ENCODE results near the gene MCUR1.
"Not testable (repeated sequence)": the region's sequence is repeated elsewhere in the genome, so short reads cannot be mapped to it uniquely, and the experiment has no call there.

Gene MCUR1

GRCh38 chr6:13788820-13789219 lies 25.5 kb downstream of the MCUR1 start:
- Histone ChIP-seq H3K4me1 (ENCODE audit: insufficient read depth, low read length) (peaks cover 12% of the 10 kb centered on the region), H3K27me3 (ENCODE audit: insufficient read depth, low read length) (no peaks in the 10 kb centered on the region), H3K36me3 (ENCODE audit: insufficient read depth, low read length) (peaks cover 24% of the 10 kb centered on the region), H3K9me3 (ENCODE audit: low read length) (no peaks in the 10 kb centered on the region), H3K4me3 (ENCODE audit: low read length) (no peak overlapping the region), H2AFZ (ENCODE audit: low read depth, low read length) (no peak overlapping the region)

GRCh38 chr6:13787137-13787536 lies 27.2 kb downstream of the MCUR1 start:
- Histone ChIP-seq H2AFZ (ENCODE audit: low read depth, low read length) (peak overlapping the region; percentile 64), H3K27me3 (ENCODE audit: insufficient read depth, low read length) (no peaks in the 10 kb centered on the region), H3K9me3 (ENCODE audit: low read length) (no peaks in the 10 kb centered on the region), H3K4me1 (ENCODE audit: insufficient read depth, low read length) (peaks cover 12% of the 10 kb centered on the region), H3K4me3 (ENCODE audit: low read length) (no peak overlapping the region), H3K36me3 (ENCODE audit: insufficient read depth, low read length) (peaks cover 14% of the 10 kb centered on the region)

DNA sequence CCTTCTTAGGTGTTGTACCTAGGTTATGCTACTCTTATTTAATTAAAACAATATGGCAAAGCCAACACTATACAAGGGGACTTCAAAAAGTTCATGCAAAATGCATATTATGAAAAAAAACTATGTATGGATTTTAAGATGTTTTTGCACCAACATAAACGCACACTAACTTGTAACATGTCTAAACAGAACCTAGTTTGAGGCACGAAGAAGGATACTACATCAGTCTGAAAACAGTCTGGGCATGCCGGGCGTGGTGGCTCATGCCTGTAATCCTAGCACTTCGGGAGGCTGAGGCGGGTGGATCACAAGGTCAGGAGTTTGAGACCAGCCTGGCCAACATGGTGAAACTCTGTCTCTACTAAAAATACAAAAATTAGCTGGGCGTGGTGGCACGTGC lies 34.2 kb downstream of the MCUR1 start:
- not testable (repeated sequence) for H3K4me3 ChIP-seq (ENCODE audit: low read length); H3K4me1 ChIP-seq (ENCODE audit: insufficient read depth, low read length); H3K36me3 ChIP-seq (ENCODE audit: insufficient read depth, low read length); H2AFZ ChIP-seq (ENCODE audit: low read depth, low read length); H3K9me3 ChIP-seq (ENCODE audit: low read length); H3K27me3 ChIP-seq (ENCODE audit: insufficient read depth, low read length)

- H3K4me1 ChIP-seq (ENCODE audit: insufficient read depth, low read length) = no peaks in the 10 kb centered on the region
- no peaks in the 10 kb centered on the region for H3K9me3 ChIP-seq (ENCODE audit: low read length)
- no peak overlapping the region for H2AFZ ChIP-seq (ENCODE audit: low read depth, low read length)
- no peaks in the 10 kb centered on the region for H3K27me3 ChIP-seq (ENCODE audit: insufficient read depth, low read length)
- H3K4me3 ChIP-seq (ENCODE audit: low read length) = no peak overlapping the region
- no peaks in the 10 kb centered on the region for H3K36me3 ChIP-seq (ENCODE audit: insufficient read depth, low read length)
Measured at GRCh38 chr6:13778028-13778427, 36.3 kb downstream of the MCUR1 start.

- Histone ChIP-seq H3K4me1 (ENCODE audit: insufficient read depth, low read length) (no peaks in the 10 kb centered on the region), H3K4me3 (ENCODE audit: low read length) (no peak overlapping the region), H3K27me3 (ENCODE audit: insufficient read depth, low read length) (no peaks in the 10 kb centered on the region), H3K36me3 (ENCODE audit: insufficient read depth, low read length) (no peaks in the 10 kb centered on the region), H3K9me3 (ENCODE audit: low read length) (no peaks in the 10 kb centered on the region), H2AFZ (ENCODE audit: low read depth, low read length) (no peak overlapping the region)
Measured at GRCh38 chr6:13776602-13777001, 37.8 kb downstream of the MCUR1 start.

GRCh38 chr6:13775466-13775865 lies 38.9 kb downstream of the MCUR1 start:
- H3K4me3 ChIP-seq (ENCODE audit: low read length); H2AFZ ChIP-seq (ENCODE audit: low read depth, low read length); H3K9me3 ChIP-seq (ENCODE audit: low read length); H3K36me3 ChIP-seq (ENCODE audit: insufficient read depth, low read length); H3K27me3 ChIP-seq (ENCODE audit: insufficient read depth, low read length); H3K4me1 ChIP-seq (ENCODE audit: insufficient read depth, low read length): not testable (repeated sequence)

GRCh38 chr6:13772358-13773030 lies 41.9 kb downstream of the MCUR1 start:
- not testable (repeated sequence) for H3K4me1 ChIP-seq (ENCODE audit: insufficient read depth, low read length); H2AFZ ChIP-seq (ENCODE audit: low read depth, low read length); H3K36me3 ChIP-seq (ENCODE audit: insufficient read depth, low read length); H3K27me3 ChIP-seq (ENCODE audit: insufficient read depth, low read length); H3K9me3 ChIP-seq (ENCODE audit: low read length); H3K4me3 ChIP-seq (ENCODE audit: low read length)

DNA sequence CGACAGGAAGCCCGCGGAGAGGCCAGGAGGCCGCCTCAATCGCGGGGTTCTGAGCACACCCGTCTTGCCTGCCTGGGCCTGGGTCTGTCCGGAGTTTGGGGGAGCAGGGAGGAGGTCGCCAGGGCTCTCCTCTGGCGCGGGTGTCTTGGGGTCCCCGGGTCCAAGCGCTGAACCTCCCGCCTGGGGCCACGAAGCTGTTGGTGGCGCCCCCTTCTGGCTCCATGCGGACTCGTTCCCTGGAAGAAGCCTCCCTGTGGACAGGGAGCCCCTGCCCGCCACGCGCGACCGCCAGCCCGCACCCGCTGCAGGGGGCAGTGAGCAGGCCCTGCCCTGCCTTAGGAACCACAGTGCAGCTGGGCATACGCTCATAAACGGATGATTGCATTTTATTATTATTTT lies 44.7 kb downstream of the MCUR1 start:
- Histone ChIP-seq H3K4me3 (ENCODE audit: low read length) (no peak overlapping the region), H2AFZ (ENCODE audit: low read depth, low read length) (no peak overlapping the region), H3K36me3 (ENCODE audit: insufficient read depth, low read length) (no peaks in the 10 kb centered on the region)

GRCh38 chr6:13769034-13769654 lies 45.2 kb downstream of the MCUR1 start:
- no peaks in the 10 kb centered on the region for H3K36me3 ChIP-seq (ENCODE audit: insufficient read depth, low read length)
- no peaks in the 10 kb centered on the region for H3K4me1 ChIP-seq (ENCODE audit: insufficient read depth, low read length)
- H3K9me3 ChIP-seq (ENCODE audit: low read length) = no peaks in the 10 kb centered on the region
- no peak overlapping the region for H3K4me3 ChIP-seq (ENCODE audit: low read length)
- no peak overlapping the region for H2AFZ ChIP-seq (ENCODE audit: low read depth, low read length)
- no peaks in the 10 kb centered on the region for H3K27me3 ChIP-seq (ENCODE audit: insufficient read depth, low read length)

More for the DNA sequence above, 44.7 kb downstream of the MCUR1 start:
- no peaks in the 10 kb centered on the region for H3K9me3 ChIP-seq (ENCODE audit: low read length)
- no peaks in the 10 kb centered on the region for H3K4me1 ChIP-seq (ENCODE audit: insufficient read depth, low read length)
- no peaks in the 10 kb centered on the region for H3K27me3 ChIP-seq (ENCODE audit: insufficient read depth, low read length)

GRCh38 chr6:13767121-13767808 lies 47.1 kb downstream of the MCUR1 start:
- Histone ChIP-seq H3K36me3 (ENCODE audit: insufficient read depth, low read length) (no peaks in the 10 kb centered on the region), H3K4me1 (ENCODE audit: insufficient read depth, low read length) (peaks cover 13% of the 10 kb centered on the region), H3K9me3 (ENCODE audit: low read length) (no peaks in the 10 kb centered on the region), H3K27me3 (ENCODE audit: insufficient read depth, low read length) (no peaks in the 10 kb centered on the region), H3K4me3 (ENCODE audit: low read length) (no peak overlapping the region), H2AFZ (ENCODE audit: low read depth, low read length) (no peak overlapping the region)

GRCh38 chr6:13766201-13766634 lies 48.1 kb downstream of the MCUR1 start:
- peaks cover 23% of the 10 kb centered on the region for H3K4me1 ChIP-seq (ENCODE audit: insufficient read depth, low read length)
- no peak overlapping the region for H2AFZ ChIP-seq (ENCODE audit: low read depth, low read length)
- H3K36me3 ChIP-seq (ENCODE audit: insufficient read depth, low read length) = no peaks in the 10 kb centered on the region
- H3K4me3 ChIP-seq (ENCODE audit: low read length) = no peak overlapping the region
- H3K27me3 ChIP-seq (ENCODE audit: insufficient read depth, low read length) = no peaks in the 10 kb centered on the region
- H3K9me3 ChIP-seq (ENCODE audit: low read length) = no peaks in the 10 kb centered on the region

DNA sequence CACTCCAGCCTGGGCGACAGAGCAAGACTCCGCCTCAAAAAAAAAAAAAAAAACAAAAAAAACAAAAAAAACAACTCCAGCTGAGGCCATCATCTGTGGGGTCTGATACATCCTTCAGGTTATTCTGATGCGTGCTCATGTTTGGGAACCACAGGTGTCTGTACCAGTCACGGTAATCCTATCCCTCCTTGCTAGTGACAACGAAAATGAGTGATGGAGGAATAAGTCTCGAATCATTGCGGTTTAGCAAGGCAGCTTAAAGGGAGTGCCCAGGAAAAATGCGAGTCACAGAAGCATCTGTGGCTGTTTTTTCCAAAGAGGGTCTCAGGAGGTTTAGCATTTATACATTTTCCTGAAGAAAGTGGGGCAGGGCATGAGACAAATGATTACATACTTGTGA lies 48.8 kb downstream of the MCUR1 start:
- no peaks in the 10 kb centered on the region for H3K9me3 ChIP-seq (ENCODE audit: low read length)
- H3K4me1 ChIP-seq (ENCODE audit: insufficient read depth, low read length) = peaks cover 26% of the 10 kb centered on the region
- no peaks in the 10 kb centered on the region for H3K27me3 ChIP-seq (ENCODE audit: insufficient read depth, low read length)
- no peaks in the 10 kb centered on the region for H3K36me3 ChIP-seq (ENCODE audit: insufficient read depth, low read length)
- H2AFZ ChIP-seq (ENCODE audit: low read depth, low read length) = no peak overlapping the region
- no peak overlapping the region for H3K4me3 ChIP-seq (ENCODE audit: low read length)

GRCh38 chr6:13764996-13765395 lies 49.4 kb downstream of the MCUR1 start:
- no peaks in the 10 kb centered on the region for H3K36me3 ChIP-seq (ENCODE audit: insufficient read depth, low read length)
- no peak overlapping the region for H2AFZ ChIP-seq (ENCODE audit: low read depth, low read length)
- H3K4me1 ChIP-seq (ENCODE audit: insufficient read depth, low read length) = peaks cover 26% of the 10 kb centered on the region
- no peaks in the 10 kb centered on the region for H3K27me3 ChIP-seq (ENCODE audit: insufficient read depth, low read length)
- no peak overlapping the region for H3K4me3 ChIP-seq (ENCODE audit: low read length)
- H3K9me3 ChIP-seq (ENCODE audit: low read length) = no peaks in the 10 kb centered on the region

Measured in neuron (in vitro differentiated cells).